HPDE6-E6E7 (cell line): ENCODE measurements around the gene MYRFL.
A peak's percentile ranks its signal among the peaks of the same experiment; 100 is the strongest.
"Not testable (repeated sequence)": the region's sequence is repeated elsewhere in the genome, so short reads cannot be mapped to it uniquely, and the experiment has no call there.

Experiments
- DNase-seq: peaks from one replicate; pipeline ENCODE4 v3.0.0; 2011; ENCODE audit warnings: missing footprints; ENCODE audit errors: extremely low spot score

The MYRFL gene

DNA sequence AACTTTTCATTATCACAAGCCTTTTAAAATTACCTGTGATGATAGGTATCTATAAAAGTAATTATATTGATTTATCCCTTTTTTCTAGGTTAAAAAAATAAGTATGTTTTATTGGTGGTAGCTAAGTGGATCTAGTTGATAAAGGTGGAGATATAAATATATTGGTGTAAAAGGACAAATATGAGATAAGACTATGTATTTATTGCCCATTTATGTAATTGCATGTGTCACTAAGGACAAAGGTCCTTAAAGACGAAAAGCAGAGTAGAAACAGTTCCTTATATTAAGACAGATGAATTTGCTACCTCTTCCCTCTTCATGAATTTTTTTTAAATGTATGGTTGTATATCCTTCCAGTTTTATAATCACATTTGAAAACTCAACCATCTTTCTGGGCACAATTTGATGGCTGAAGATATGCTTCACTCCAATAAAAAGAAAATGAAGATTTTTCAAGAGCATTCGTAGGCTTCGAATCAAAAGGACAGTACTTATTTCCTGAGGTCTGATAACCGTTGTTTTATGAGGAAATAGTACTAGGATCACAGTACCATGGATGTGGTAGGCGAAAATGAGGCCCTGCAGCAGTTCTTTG, at the start of gene MYRFL:
TSS of gene MYRFL (plus strand) at position 262 of the 595 bp plus-strand sequence. CDS start at position 553, 291 bp downstream.
- DNase-seq = no peak

DNA sequence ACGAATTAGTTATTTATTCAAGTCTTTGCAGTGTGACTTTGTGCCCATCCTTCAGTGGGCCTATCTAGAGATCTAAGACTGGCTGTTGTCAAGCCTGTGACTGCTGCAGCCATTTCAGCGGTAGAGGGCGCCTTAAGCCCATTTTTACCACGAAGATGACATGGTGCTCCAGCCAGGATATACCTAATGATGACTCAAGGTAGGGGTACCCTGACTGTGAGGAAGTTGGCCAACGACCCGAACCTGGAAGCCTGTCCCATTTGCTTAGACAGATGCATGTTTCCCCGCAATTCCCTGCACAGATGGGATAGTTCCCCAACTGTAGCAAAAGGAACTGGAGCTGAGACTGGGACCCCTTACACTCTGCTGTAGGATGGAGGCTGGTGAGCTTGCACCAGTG, 45.1 kb upstream of the MYRFL start:
- peak; percentile 49 for DNase-seq

DNA sequence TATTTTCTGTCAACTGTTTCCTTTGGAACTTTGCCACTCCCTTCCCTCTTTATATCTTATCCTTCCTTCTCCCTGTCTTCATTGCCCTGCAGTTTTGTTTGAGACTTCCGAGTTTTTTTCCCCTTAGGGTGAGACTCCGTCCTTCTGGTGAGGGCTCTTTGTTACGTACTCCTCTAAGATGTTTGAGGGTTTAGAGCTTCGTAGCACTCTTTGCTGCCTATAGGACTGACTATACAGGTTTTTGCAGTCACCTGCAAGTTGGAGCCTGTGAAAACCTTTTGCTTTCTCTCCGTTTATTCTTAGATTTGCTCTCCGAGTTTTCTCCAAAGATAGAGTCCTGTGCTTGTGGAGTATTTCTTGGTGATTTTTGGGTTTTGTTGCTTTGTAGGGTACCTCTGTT, 41.7 kb upstream of the MYRFL start:
- no peak for DNase-seq

GRCh38 chr12:69789351-69789750, 35.7 kb upstream of the MYRFL start:
- no peak for DNase-seq

DNA sequence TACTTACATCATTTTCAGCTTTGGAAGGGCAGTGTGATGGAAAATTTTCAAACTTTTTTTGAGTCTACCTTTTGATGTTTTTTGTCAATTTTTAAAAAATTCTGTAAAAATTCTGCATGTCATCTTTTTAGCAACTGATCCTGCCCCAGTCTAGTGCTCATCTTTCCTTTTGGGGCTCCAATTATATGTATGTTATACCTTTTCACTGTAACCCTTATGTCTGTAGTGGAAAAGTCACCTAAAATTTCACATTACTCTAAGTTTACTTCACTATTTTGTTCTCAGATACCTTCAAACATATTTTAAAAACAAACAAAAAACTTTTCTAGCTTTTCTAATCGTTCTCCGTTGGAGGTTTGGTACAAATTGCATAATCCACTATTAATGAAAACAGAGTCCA, 32.5 kb upstream of the MYRFL start:
- DNase-seq = no peak

GRCh38 chr12:69807101-69807897, 17.7 kb upstream of the MYRFL start:
- DNase-seq = not testable (repeated sequence)

- no peak for DNase-seq
These were observed 14.0 kb upstream of the MYRFL start for GRCh38 chr12:69810870-69811498.

DNA sequence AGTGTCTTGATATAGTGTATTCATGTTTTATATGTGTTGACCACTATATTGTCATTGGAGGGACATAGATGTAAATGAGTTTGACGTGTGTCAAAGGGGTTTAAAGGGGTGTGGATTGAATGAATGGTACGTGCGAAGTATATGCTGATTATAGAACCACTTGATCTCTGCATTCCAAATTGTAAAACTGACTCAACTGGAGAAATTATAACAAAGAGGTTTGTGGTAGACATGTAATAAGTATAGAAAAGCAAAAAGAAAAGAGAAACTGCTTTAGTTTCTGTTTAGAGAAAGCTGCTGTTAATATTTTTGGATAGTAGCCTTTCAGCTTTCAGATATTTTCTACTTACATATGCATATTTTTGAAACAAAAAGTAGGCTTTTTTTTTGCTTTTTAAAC, 8.9 kb upstream of the MYRFL start:
- no peak for DNase-seq

GRCh38 chr12:69821032-69821455, 4.0 kb upstream of the MYRFL start:
- no peak for DNase-seq

DNA sequence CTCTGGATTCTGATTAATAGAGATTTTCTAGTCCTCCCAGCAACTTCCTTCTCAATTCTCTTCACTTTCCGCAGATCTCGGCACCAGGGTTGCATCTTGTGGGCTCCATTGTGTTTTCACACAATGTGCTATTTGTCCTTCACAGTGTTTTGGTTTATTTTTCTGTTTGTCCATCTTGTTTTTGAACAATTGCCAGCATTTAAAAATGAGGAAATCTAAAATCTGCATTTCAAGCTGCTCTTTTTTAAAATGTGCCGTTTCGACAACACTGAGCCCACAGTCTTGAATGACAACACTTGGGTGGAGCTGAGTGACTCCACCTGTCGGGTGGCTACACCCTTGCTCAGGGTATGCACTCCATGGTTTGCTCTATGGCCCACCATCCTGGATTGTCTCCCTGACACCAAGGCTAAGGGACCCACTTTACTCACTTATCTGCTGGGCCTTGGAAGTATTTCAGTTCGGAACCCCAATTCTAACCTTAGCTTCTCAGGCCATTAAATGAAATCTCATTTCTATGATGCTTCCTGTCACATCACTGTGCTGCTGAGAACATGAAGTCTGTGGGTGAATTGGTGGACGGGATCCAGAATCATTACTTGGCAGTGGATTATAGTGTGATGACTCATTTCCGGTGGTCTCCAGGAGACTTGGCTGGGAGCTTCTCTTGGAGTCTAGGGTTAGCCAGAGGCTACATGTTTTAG, 3.4 kb upstream of the MYRFL start:
- no peak for DNase-seq

DNA sequence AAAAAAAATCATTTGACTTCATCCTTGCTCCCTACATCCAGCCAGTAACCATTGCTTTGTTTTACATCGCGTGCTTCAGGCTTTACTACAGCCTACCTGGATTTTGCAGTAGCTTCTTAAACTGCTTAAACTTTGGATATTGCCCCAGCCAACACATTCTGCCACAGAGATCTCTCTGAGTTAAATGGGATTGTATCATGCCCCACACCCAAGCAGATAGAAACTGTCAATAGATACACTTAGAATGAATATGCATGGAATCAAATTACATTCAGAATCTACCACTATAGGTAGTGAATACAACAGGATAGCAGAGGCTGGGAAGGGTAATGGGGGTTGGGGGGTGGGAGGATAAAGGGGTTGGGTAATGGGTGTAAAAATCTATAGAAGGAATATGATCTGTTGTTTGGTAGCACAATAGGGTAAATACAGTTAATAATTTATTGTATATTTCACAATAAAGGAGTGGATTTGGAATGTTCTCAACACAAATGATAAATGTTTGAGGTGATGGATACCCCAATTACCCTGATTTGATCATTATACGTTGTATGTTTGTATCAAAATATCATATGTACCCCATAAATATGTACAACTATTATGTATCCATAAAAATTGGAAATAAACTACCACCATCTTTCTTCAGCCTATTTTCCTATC, 2.7 kb upstream of the MYRFL start:
- no peak for DNase-seq

DNA sequence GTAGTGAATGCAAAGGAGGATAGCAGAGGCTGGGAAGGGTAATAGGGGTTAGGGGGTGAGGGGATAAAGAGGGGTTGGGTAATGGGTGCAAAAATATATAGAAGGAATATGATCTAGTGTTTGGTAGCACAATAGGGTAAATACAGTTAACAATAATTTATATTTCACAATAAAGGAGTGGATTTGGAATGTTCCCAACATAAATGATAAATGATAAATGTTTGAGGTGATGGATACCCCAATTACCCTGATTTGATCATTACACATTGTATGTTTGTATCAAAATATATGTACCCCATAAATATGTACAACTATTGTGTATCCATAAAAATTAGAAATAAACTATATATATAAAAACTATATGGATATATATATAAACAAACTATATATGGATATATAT, 999 bp upstream of the MYRFL start:
- no peak for DNase-seq

DNA sequence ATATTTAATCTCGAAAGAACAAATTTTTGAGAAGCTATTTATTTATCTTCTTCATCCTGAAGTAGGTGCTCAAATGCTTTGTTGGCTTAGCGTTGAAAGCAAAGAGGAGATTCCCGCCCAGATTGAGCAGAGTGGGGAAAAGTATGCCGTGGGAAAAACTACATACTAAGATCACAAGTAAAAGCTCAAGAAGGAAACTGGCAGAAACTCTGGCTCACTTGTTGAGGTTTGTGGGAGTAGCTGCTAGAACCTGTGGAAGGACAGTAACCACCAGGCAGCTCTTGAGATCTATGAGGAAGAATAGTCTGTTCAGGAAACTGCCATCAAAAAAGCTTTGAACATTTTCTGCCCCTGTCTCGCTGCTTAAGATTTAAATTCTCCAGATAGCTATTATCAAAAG, 3.9 kb downstream of the MYRFL start:
- no peak for DNase-seq

DNA sequence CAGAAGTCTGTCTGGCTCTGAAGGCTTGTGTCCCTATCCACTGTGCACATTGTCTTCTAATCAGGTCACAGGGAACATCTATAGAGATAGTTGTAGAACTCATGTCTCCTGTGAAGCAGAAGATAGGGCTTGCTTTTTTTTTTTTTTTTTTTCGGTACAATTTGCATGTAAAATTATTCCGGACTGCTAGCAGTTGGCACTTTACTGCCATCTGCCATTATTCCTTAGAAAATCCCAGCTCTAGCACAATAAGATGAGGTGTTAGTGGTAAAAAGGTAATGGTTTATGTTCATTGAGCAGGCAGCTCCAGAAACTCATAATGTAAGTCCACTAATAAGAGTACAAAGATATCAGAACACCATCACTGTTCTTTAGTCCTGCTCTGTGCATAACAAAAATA, 8.7 kb downstream of the MYRFL start:
- DNase-seq = no peak

GRCh38 chr12:69834147-69834546, 9.1 kb downstream of the MYRFL start:
- DNase-seq = no peak

- DNase-seq = no peak
These were observed 9.5 kb downstream of the MYRFL start for GRCh38 chr12:69834576-69834975.

DNA sequence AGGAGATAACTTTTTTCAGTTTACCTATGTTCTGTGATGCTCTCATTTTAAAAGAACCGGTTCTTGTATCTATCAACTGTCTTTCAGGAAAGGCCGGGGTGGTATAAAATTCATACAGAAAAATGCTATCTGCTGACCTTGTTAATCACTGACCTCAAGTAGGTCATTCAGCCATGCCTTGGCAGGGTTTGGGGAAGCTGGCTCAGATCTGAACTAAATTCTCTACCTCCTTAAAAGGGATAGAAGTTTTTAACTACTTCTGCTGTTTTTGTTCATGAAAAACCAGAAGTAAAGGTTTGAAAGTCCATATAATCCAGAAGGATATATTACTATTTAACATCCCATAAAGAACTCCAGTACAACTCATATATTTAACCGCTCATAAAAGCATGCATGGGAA, 10.1 kb downstream of the MYRFL start:
- DNase-seq = no peak

DNA sequence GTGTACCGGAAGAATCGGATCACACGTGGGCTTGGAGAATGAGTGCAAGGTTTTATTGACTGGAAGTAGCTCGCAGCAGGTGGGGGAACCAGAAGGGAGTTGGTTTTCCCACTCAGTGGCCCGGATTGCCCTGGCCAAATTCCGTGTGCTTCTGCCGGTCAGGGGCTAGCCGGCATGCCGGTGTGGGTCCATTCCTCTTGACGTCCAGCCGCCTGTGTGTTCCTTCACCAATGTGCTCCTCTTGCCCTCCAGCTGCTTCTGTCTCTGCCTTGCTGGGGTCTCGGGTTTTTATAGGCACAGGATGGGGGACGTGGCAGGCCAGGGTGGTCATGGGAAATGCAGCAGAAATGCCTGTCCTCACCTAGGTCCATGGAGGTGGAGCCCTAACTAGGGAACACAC, 11.0 kb downstream of the MYRFL start:
- no peak for DNase-seq

DNA sequence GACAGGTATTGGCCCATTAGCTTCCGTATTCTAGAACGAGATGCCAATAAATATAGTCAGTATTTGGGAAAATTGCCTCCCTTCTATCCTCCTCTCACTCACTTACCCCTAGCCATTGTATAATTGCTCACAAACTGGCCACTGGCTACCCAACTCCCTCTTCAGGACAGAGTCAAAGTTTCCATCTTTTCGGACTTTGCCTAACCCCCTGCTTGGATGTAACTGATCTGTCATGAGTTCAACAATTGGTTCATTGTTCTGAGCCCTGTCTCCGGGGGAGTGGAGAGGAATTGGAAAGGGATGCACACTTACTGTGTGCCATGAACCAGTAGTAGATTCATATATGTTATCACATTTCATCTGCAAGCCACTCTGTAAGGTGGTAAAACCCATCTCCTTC, 12.2 kb downstream of the MYRFL start:
- no peak for DNase-seq

DNA sequence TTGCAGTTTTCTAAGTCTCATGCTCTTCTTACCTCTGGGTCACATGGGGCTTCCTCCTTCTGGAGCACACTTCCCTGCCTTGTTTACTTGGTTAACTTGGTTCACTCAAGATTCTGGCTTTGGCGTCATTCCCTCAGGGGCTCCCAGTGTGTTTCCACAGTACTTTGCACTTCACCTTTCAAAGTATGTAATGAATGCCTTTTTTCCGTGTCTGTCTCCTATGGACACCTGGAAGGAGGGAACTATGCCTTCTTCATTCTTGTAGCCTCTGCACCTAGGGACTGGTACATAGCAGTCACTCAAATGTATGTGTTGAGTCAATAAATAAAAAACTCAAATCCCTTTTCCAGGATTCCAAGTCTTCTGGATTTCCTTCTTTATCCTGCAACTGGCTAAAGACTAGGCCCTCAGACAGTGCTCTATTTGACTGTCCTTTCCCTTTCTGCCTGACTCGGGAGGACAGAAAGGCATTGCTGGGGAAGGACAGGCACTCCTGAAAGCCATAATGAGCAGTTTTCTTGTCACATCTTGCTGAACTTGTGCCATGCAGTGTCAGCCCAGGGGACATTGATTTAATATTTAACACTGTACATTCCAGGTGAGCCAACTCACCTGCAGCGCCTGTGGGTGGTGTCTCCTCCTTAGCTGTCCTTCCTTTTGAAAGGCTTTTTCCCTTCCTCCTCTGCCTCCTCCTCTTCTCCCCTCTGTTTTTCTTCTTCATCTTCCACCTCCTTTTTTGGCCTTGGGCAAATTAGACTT, 12.8 kb downstream of the MYRFL start:
- DNase-seq = no peak

- DNase-seq = no peak
These were observed 15.7 kb downstream of the MYRFL start for GRCh38 chr12:69840727-69841126.
